ENCODE data around the gene TEX9.

The TEX9 gene

GRCh38 chr15:56445746-56446145 lies 80.5 kb downstream of the TEX9 start:
- ChIA-PET CTCF (interaction anchor here (1.0 to 1.9 kb wide), 2 partner anchors 9 to 197 kb away, joined by 4 read pairs; no protein-coding TSS in a partner anchor), POLR2A (no interaction called here)
- no peak for DNase-seq (ENCODE audit: low read depth, low spot score)
- TF ChIP-seq, protein P1, sequence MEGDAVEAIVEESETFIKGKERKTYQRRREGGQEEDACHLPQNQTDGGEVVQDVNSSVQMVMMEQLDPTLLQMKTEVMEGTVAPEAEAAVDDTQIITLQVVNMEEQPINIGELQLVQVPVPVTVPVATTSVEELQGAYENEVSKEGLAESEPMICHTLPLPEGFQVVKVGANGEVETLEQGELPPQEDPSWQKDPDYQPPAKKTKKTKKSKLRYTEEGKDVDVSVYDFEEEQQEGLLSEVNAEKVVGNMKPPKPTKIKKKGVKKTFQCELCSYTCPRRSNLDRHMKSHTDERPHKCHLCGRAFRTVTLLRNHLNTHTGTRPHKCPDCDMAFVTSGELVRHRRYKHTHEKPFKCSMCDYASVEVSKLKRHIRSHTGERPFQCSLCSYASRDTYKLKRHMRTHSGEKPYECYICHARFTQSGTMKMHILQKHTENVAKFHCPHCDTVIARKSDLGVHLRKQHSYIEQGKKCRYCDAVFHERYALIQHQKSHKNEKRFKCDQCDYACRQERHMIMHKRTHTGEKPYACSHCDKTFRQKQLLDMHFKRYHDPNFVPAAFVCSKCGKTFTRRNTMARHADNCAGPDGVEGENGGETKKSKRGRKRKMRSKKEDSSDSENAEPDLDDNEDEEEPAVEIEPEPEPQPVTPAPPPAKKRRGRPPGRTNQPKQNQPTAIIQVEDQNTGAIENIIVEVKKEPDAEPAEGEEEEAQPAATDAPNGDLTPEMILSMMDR (IDR thresholded peaks at IDR 0.05; ENCODE audit: insufficient read depth, low read length, missing control alignments) = no peak
- H3K4me3 ChIP-seq (ENCODE audit: low read depth, low read length) = no peak overlapping the region

DNA sequence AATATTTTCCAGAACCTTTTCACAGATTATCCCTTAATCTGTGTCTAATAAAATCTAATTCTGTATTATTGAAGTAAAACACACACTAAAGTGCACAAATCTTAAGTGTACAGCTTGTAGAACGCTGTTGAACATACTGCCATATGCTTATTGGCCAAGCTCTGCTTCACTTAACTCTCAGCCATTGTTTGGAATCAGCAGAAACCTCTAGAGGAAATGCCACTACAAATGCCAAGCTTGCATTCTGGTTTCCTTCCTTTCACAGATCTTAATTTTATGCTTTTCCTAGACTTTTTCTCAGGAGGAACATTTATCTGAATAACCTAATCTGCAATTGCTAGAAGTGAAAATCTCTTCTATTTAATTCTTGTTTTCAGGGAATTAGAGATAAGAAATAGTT lies 89.6 kb downstream of the TEX9 start:
- ChIA-PET POLR2A (no interaction called here), CTCF (interaction anchor here (0.8 kb wide), 1 partner anchor 8 kb away, joined by 4 read pairs; no protein-coding TSS in a partner anchor)
- TF ChIP-seq, protein P1 (IDR thresholded peaks at IDR 0.05; ENCODE audit: insufficient read depth, low read length, missing control alignments) = no peak
- no peak overlapping the region for H3K4me3 ChIP-seq (ENCODE audit: low read depth, low read length)
- no peak for DNase-seq (ENCODE audit: low read depth, low spot score)

DNA sequence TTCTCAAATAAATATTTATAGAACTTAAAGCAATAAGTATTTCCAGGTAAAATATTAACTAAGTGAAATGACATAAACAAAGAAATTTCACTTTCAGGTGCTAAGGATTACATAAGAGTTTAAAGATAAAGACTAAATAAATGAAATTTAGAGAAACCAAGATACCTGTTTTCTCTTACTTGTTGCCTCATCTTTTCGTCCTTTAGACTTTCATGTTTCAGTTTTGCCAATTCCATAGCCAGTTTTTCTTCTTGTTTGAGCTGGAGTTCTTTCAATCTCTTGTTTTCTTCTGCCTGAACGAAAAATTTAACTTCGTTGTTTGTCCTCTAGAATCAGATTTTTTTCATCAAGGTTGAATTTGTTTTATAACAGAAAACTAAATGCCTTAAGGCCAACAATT lies 91.0 kb downstream of the TEX9 start:
- ChIA-PET POLR2A (no interaction called here), CTCF (no interaction called here)

DNA sequence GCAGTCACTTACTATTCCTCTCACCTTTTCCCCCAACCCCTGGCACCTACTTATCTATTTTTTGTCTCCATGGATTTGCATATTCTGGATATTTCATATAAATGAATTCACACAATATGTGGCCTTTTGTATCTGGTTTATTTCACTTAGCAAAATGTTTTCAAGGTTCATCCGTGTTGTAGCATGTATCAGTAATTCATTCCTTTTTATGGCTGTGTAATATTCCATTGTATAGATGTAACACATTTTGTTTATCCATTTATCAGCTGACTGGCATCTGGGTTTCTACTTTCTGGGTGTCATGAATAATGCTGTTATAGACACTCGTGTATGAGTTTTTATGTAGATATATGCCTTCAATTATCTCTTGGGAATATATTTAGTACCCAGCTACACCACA lies 93.9 kb downstream of the TEX9 start:
- POLR2A ChIA-PET = no interaction called here
- TF ChIP-seq, protein P1 (IDR thresholded peaks at IDR 0.05; ENCODE audit: insufficient read depth, low read length, missing control alignments) = no peak

More for the DNA sequence above, 91.0 kb downstream of the TEX9 start:
- DNase-seq (ENCODE audit: low read depth, low spot score) = no peak
- TF ChIP-seq, protein P1 (IDR thresholded peaks at IDR 0.05; ENCODE audit: insufficient read depth, low read length, missing control alignments) = no peak
- H3K4me3 ChIP-seq (ENCODE audit: low read depth, low read length) = no peak overlapping the region

GRCh38 chr15:56460071-56460470 lies 94.8 kb downstream of the TEX9 start:
- ChIA-PET CTCF (no interaction called here), POLR2A (no interaction called here)
- TF ChIP-seq, protein P1 (IDR thresholded peaks at IDR 0.05; ENCODE audit: insufficient read depth, low read length, missing control alignments) = no peak
- H3K4me3 ChIP-seq (ENCODE audit: low read depth, low read length) = no peak overlapping the region
- peak; percentile 21 for DNase-seq (ENCODE audit: low read depth, low spot score)

More for the DNA sequence above, 93.9 kb downstream of the TEX9 start:
- DNase-seq (ENCODE audit: low read depth, low spot score) = no peak
- H3K4me3 ChIP-seq (ENCODE audit: low read depth, low read length) = no peak overlapping the region
- CTCF ChIA-PET = no interaction called here

DNA sequence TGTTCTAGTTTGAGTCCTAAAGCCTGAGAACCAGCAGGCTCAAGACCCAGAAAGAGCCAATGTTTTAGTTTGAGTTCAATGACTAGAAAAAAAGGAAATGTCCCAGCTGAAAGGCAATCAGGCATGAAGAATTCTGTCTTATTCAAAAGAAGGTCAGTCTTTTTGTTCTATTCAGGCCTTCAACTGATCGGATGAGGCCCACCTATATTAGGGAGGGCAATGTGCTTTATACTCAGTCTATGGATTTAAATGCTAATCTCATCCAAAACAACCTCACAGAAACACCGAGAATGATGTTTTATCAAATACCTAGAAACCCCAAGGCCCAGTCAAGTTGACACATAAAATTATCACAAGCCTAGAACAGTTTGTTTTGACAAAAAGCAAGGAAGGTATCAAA lies 95.7 kb downstream of the TEX9 start:
- no peak for DNase-seq (ENCODE audit: low read depth, low spot score)
- ChIA-PET CTCF (no interaction called here), POLR2A (no interaction called here)
- TF ChIP-seq, protein P1 (IDR thresholded peaks at IDR 0.05; ENCODE audit: insufficient read depth, low read length, missing control alignments) = no peak
- no peak overlapping the region for H3K4me3 ChIP-seq (ENCODE audit: low read depth, low read length)

All from AG04449 (cell line).